Mesenchymal stem cell (in vitro differentiated cells and primary cell): ENCODE data around the gene HLA-B.
"Not testable (repeated sequence)": the region's sequence is repeated elsewhere in the genome, so short reads cannot be mapped to it uniquely, and the experiment has no call there.

Source experiments
- DNase-seq: peaks from one replicate; pipeline ENCODE4 v3.0.0-alpha.2; 2013
- H2AFZ ChIP-seq: one replicate; pipeline ENCODE4 v1.6.1; 2013; ENCODE audit warnings: low read depth, mild to moderate bottlenecking, control low read depth, inconsistent platforms, low read length, moderate library complexity
- H2AK5ac ChIP-seq: 2 replicates; pipeline ENCODE4 v1.6.1; 2013; ENCODE audit warnings: low read length, moderate library complexity, mild to moderate bottlenecking, inconsistent platforms; ENCODE audit not compliant: severe bottlenecking
- H2BK120ac ChIP-seq: one replicate; pipeline ENCODE4 v1.6.1; 2013; ENCODE audit warnings: low read depth, mild to moderate bottlenecking, inconsistent platforms, low read length, moderate library complexity
- H2BK12ac ChIP-seq, 2 experiments: one replicate each; pipeline ENCODE4 v1.6.1; 2013; ENCODE audit warnings: inconsistent platforms in 2 of 2, low read length in 2 of 2, mild to moderate bottlenecking in 2 of 2, moderate library complexity in 2 of 2, control low read depth in 1 of 2
- H2BK15ac ChIP-seq: one replicate; pipeline ENCODE4 v1.6.1; 2013; ENCODE audit warnings: mild to moderate bottlenecking, low read depth, inconsistent platforms; ENCODE audit not compliant: poor library complexity, severe bottlenecking
- H2BK5ac ChIP-seq: 2 replicates; pipeline ENCODE4 v1.6.1; 2013; ENCODE audit warnings: low read depth, mild to moderate bottlenecking, low read length, control low read depth, inconsistent platforms; ENCODE audit not compliant: poor library complexity, severe bottlenecking
- H3K14ac ChIP-seq, 2 experiments: one replicate each; pipeline ENCODE4 v1.6.1; 2013; ENCODE audit warnings: inconsistent platforms in 2 of 2, low read length in 2 of 2, control low read depth in 1 of 2, mild to moderate bottlenecking in 1 of 2, moderate library complexity in 1 of 2
- H3K18ac ChIP-seq, 2 experiments: one replicate each; pipeline ENCODE4 v1.6.1; 2013; ENCODE audit warnings: inconsistent platforms in 2 of 2, low read length in 2 of 2, control low read depth in 1 of 2, low read depth in 1 of 2, mild to moderate bottlenecking in 1 of 2
- H3K23ac ChIP-seq, 2 experiments: one replicate each; pipeline ENCODE4 v1.6.1; 2013; ENCODE audit warnings: inconsistent platforms in 2 of 2, low read length in 2 of 2, mild to moderate bottlenecking in 2 of 2, moderate library complexity in 2 of 2, control low read depth in 1 of 2
- H3K27ac ChIP-seq: 2 replicates; pipeline ENCODE4 v1.5.1; 2013; ENCODE audit warnings: mild to moderate bottlenecking, moderate library complexity, low read length, control low read depth, inconsistent platforms; ENCODE audit not compliant: poor library complexity, severe bottlenecking
- H3K27me3 ChIP-seq, 2 experiments: 2 replicates each; pipeline versions ENCODE4 v1.6.1 to v1.7.0; 2013; ENCODE audit warnings: low read length in 2 of 2, mild to moderate bottlenecking in 2 of 2, moderate library complexity in 2 of 2, control low read depth in 1 of 2, inconsistent platforms in 1 of 2; ENCODE audit not compliant: control insufficient read depth in 1 of 2, insufficient read depth in 1 of 2
- H3K36me3 ChIP-seq, 2 experiments: 2 replicates each; pipeline versions ENCODE4 v1.6.1 to v1.7.0; 2013; ENCODE audit warnings: low read length in 2 of 2, control low read depth in 1 of 2, inconsistent platforms in 1 of 2, low read depth in 1 of 2, mild to moderate bottlenecking in 1 of 2; ENCODE audit not compliant: insufficient read depth in 2 of 2, control insufficient read depth in 1 of 2
- H3K4ac ChIP-seq, 2 experiments: one replicate each; pipeline ENCODE4 v1.6.1; 2013; ENCODE audit warnings: inconsistent platforms in 2 of 2, low read length in 2 of 2, mild to moderate bottlenecking in 2 of 2, moderate library complexity in 2 of 2, control low read depth in 1 of 2, low read depth in 1 of 2
- H3K4me1 ChIP-seq: 2 replicates; pipeline ENCODE4 v1.6.1; 2013; ENCODE audit warnings: low read depth, low read length, control low read depth; ENCODE audit not compliant: control insufficient read depth, insufficient read depth
- H3K4me2 ChIP-seq: 2 replicates; pipeline ENCODE4 v1.6.1; 2013; ENCODE audit warnings: low read length, mild to moderate bottlenecking, inconsistent platforms; ENCODE audit not compliant: poor library complexity, severe bottlenecking
- H3K4me3 ChIP-seq, 2 experiments: 2 replicates each; pipeline versions ENCODE4 v1.5.1 to v1.7.0; 2013; ENCODE audit warnings: low read length in 2 of 2, mild to moderate bottlenecking in 2 of 2, control low read depth in 1 of 2, low read depth in 1 of 2; ENCODE audit not compliant: insufficient read depth in 1 of 2
- H3K79me1 ChIP-seq: replicated peaks from 2 replicates; pipeline ENCODE4 v1.6.1; 2013; ENCODE audit warnings: mild to moderate bottlenecking, control low read depth, low read length, inconsistent platforms; ENCODE audit not compliant: poor library complexity, severe bottlenecking
- H3K9ac ChIP-seq: 2 replicates; pipeline ENCODE4 v1.7.0; 2013; ENCODE audit warnings: mild to moderate bottlenecking, low read length, moderate library complexity
- H3K9me3 ChIP-seq: 2 replicates; pipeline ENCODE4 v1.7.0; 2013; ENCODE audit warnings: mild to moderate bottlenecking, low read length; ENCODE audit not compliant: control insufficient read depth
- H4K8ac ChIP-seq: one replicate; pipeline ENCODE4 v1.6.1; 2013; ENCODE audit warnings: inconsistent platforms, mild to moderate bottlenecking, low read length, moderate library complexity
- H4K91ac ChIP-seq: one replicate; pipeline ENCODE4 v1.6.1; 2013; ENCODE audit warnings: mild to moderate bottlenecking, low read length, inconsistent platforms
- WGBS: methylation state at CpG from one replicate; pipeline ENCODE4 v1.1.7; 2013; ENCODE audit warnings: mixed read lengths; 5-methylcytosine and 5-hydroxymethylcytosine counted together

Gene HLA-B

DNA sequence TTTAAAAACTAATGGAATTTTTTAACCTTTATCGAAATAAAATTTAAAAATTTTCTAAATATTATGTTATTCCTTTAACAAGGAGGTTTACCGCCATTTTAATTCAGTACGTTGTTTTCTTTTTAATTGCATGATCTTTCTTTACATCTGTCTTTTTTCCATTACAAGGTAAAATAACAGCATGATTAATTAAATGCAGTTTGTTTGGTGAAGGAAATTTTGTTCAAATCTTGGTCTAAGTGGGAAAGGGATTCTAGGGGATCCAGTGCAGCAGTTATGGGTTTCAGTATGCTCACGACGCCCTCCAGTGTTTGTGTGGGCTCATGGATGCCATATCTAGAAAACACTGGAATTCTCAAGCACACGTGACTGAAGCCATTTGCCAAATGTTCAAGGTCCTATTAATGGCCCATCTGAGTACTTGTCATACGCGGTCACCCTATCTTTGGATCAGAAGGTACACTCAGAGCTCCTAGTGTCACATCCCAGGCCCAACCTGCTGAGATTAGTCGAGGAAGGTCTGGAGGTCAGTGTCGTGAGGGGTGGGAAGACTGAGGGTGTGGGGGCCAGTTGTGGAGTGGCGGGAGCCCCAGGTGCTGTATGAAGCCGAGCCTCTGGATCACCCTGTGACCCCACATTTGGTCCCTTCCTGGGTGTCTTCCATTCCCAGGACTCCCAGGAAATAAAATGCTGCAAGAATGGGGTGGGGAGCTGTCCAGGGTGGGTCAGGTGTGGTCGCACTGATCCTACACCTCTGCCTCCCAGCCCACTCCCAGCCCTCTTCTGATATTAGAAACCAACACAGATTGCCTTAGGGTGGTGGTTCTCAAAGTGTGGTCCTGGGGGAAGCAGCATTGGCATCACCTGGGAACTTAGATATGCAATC, 32.2 kb upstream of the HLA-B start:
- not testable (repeated sequence) for H2BK12ac ChIP-seq, H2AK5ac ChIP-seq, H3K4me2 ChIP-seq, H3K79me1 ChIP-seq, H4K91ac ChIP-seq, H2BK5ac ChIP-seq, H3K23ac ChIP-seq, H3K4me1 ChIP-seq, H3K27me3 ChIP-seq, H3K18ac ChIP-seq, H4K8ac ChIP-seq, DNase-seq, H3K14ac ChIP-seq, H2BK120ac ChIP-seq, H2BK15ac ChIP-seq, H3K9ac ChIP-seq, H3K4ac ChIP-seq, H3K36me3 ChIP-seq, H3K27ac ChIP-seq, H2AFZ ChIP-seq, H3K9me3 ChIP-seq, H3K4me3 ChIP-seq
- WGBS: no CpG with 5 or more reads among the region's 13 CpGs

- 88% methylated on average over 1 of the region's 1 CpG for WGBS
- Histone ChIP-seq H3K4me2 (no peak overlapping the region), H3K79me1 (peaks cover 1% of the 10 kb centered on the region), H2AFZ (no peak overlapping the region), H3K9me3 (no peaks in the 10 kb centered on the region), H3K4me1 (peaks cover 1% of the 10 kb centered on the region), H3K4me3 (no peak overlapping the region), H2BK15ac (no peak overlapping the region), H2BK120ac (no peak overlapping the region), H3K18ac (no peak overlapping the region), H2AK5ac (no peak overlapping the region), H3K9ac (no peak overlapping the region), H3K36me3 (no peaks in the 10 kb centered on the region), H2BK5ac (no peak overlapping the region), H3K14ac (no peak overlapping the region), H3K23ac (no peak overlapping the region), H3K4ac (no peak overlapping the region), H3K27me3 (peaks cover 0 to 4% of the 10 kb centered on the region in 2 experiments), H4K8ac (no peak overlapping the region), H4K91ac (no peak overlapping the region), H2BK12ac (no peak overlapping the region), H3K27ac (no peak overlapping the region)
- no peak for DNase-seq
These were observed 30.0 kb upstream of the HLA-B start for GRCh38 chr6:31386977-31387376.

GRCh38 chr6:31386099-31386498, 29.1 kb upstream of the HLA-B start:
- Histone ChIP-seq H2BK5ac (no peak overlapping the region), H3K14ac (no peak overlapping the region), H2BK120ac (no peak overlapping the region), H3K4me3 (no peak overlapping the region), H3K27ac (no peak overlapping the region), H3K18ac (no peak overlapping the region), H2BK15ac (no peak overlapping the region), H3K27me3 (peaks cover 0 to 6% of the 10 kb centered on the region in 2 experiments), H3K4me2 (no peak overlapping the region), H2AK5ac (no peak overlapping the region), H3K79me1 (no peaks in the 10 kb centered on the region), H4K8ac (no peak overlapping the region), H3K36me3 (no peaks in the 10 kb centered on the region), H3K9me3 (no peaks in the 10 kb centered on the region), H3K9ac (no peak overlapping the region), H3K4ac (no peak overlapping the region), H2BK12ac (no peak overlapping the region), H2AFZ (no peak overlapping the region), H4K91ac (no peak overlapping the region), H3K23ac (no peak overlapping the region), H3K4me1 (peaks cover 1% of the 10 kb centered on the region)
- WGBS: 78% methylated on average over 2 of the region's 3 CpGs
- no peak for DNase-seq

- H4K91ac ChIP-seq: no peak overlapping the region
- H2BK5ac ChIP-seq: no peak overlapping the region
- no peak overlapping the region for H3K14ac ChIP-seq
- no peak overlapping the region for H2BK15ac ChIP-seq
- H3K23ac ChIP-seq: no peak overlapping the region
- no peak overlapping the region for H3K27ac ChIP-seq
- DNase-seq: no peak
- H2BK120ac ChIP-seq: no peak overlapping the region
- no peak overlapping the region for H2BK12ac ChIP-seq
- H3K27me3 ChIP-seq: peaks cover 5 to 7% of the 10 kb centered on the region in 2 experiments
- no peak overlapping the region for H3K4ac ChIP-seq
- no peak overlapping the region for H3K9ac ChIP-seq
- H3K4me2 ChIP-seq: no peak overlapping the region
- no peak overlapping the region for H2AFZ ChIP-seq
- no peak overlapping the region for H3K4me3 ChIP-seq
- no peaks in the 10 kb centered on the region for H3K36me3 ChIP-seq
- peaks cover 1% of the 10 kb centered on the region for H3K4me1 ChIP-seq
- no peak overlapping the region for H2AK5ac ChIP-seq
- 88% methylated on average over 3 of the region's 3 CpGs for WGBS
- no peaks in the 10 kb centered on the region for H3K79me1 ChIP-seq
- no peak overlapping the region for H4K8ac ChIP-seq
- H3K18ac ChIP-seq: no peak overlapping the region
- no peaks in the 10 kb centered on the region for H3K9me3 ChIP-seq
These were observed 28.1 kb upstream of the HLA-B start for GRCh38 chr6:31385041-31385440.
